MM.1S (cell line): ENCODE measurements around the gene HTR7.

Source experiments
- CTCF ChIP-seq: fragments of 300-600 bp; sonication (generic); IDR thresholded peaks from 2 replicates; pipeline ENCODE4 v1.5.1; 2016; ENCODE audit warnings: antibody characterized with exemption, low read length, mixed read lengths
- EZH2 ChIP-seq: fragments of 300-600 bp; sonication (generic); optimal IDR thresholded peaks from 2 replicates; pipeline ENCODE3; 2017; ENCODE audit warnings: low read depth, mild to moderate bottlenecking, antibody characterized with exemption, low read length, mixed read lengths

GRCh38 chr10:90701428-90701827 lies 156.4 kb downstream of the HTR7 start:
- no peak for TF ChIP-seq CTCF
- no peak for TF ChIP-seq EZH2
